ENCODE measurements around the gene RXRG.

DNA sequence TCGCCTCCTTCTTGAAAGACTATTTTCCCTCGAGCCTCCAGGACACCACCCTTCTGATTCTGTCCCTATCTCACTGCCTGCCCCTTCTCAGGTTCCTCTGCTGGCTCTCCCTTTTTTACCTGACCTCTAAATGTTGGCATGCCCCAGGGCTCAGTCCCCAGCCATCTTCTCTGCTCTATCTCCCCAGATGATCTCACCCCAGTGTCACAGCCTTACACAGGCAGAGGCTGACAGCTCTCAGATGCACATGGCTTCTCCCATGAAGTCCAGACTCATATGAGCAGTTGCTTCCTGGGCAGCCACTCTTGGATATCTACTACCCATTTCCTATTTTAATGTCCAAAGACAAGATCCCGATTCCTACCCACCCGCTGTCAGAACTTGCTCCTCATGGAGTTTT is 37.5 kb downstream of the RXRG start:
- TF ChIP-seq, protein P1, sequence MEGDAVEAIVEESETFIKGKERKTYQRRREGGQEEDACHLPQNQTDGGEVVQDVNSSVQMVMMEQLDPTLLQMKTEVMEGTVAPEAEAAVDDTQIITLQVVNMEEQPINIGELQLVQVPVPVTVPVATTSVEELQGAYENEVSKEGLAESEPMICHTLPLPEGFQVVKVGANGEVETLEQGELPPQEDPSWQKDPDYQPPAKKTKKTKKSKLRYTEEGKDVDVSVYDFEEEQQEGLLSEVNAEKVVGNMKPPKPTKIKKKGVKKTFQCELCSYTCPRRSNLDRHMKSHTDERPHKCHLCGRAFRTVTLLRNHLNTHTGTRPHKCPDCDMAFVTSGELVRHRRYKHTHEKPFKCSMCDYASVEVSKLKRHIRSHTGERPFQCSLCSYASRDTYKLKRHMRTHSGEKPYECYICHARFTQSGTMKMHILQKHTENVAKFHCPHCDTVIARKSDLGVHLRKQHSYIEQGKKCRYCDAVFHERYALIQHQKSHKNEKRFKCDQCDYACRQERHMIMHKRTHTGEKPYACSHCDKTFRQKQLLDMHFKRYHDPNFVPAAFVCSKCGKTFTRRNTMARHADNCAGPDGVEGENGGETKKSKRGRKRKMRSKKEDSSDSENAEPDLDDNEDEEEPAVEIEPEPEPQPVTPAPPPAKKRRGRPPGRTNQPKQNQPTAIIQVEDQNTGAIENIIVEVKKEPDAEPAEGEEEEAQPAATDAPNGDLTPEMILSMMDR (conservative IDR thresholded peaks at IDR 0.05) = no peak
- TF ChIP-seq ZFX (IDR thresholded peaks at IDR 0.05) = no peak

All from C4-2B (cell line).